Transverse colon (tissue), 4 donors: ENCODE measurements around the gene ATG4B. TPM values are rescaled to one million over a fixed set of nuclear protein-coding genes. Genes with fewer than 3 reads are reported as not detected.

Source experiments
- DNase-seq: peaks from one replicate; pipeline ENCODE4 v3.0.0-alpha.2; 2019
- H3K27ac ChIP-seq, 4 donors: fragments of 200-600 bp; sonication (generic); 2 replicates each; pipeline ENCODE4 v1.5.1; 2016 to 2018; ENCODE audit warnings: inconsistent platforms in 4 of 4
- H3K27me3 ChIP-seq: fragments of 200-600 bp; sonication (generic); 2 replicates; pipeline ENCODE4 v1.5.1; 2017; ENCODE audit warnings: inconsistent platforms
- H3K36me3 ChIP-seq, 4 donors: fragments of 200-600 bp; sonication (generic); 2 replicates each; pipeline ENCODE4 v1.5.1; 2017 to 2019; ENCODE audit warnings: inconsistent platforms in 4 of 4
- H3K4me1 ChIP-seq, 4 donors: fragments of 200-600 bp; sonication (generic); 2 replicates each; pipeline ENCODE4 v1.5.1; 2017 to 2020; ENCODE audit warnings: inconsistent platforms in 4 of 4
- H3K4me3 ChIP-seq, 4 donors: fragments of 200-600 bp; sonication (generic); 1 replicate in 1 of 4; 2 replicates in 3 of 4; pipeline versions ENCODE4 v1.5.1 to v1.6.1; 2017 to 2019; ENCODE audit warnings: inconsistent platforms in 4 of 4
- H3K9me3 ChIP-seq, 2 donors: fragments of 200-600 bp; sonication (generic); 2 replicates each; pipeline ENCODE4 v1.5.1; 2017 to 2019; ENCODE audit warnings: inconsistent platforms in 2 of 2
- EP300 ChIP-seq: sonication (generic); formaldehyde crosslinking; IDR thresholded peaks from one replicate; pipeline ENCODE4 v1.6.1; 2017; ENCODE audit warnings: antibody characterized with exemption, low read depth
- POLR2A ChIP-seq: fragments of 450-650 bp; IDR thresholded peaks from one replicate; pipeline ENCODE4 v1.6.1; 2016; ENCODE audit warnings: antibody characterized with exemption, mild to moderate bottlenecking, moderate library complexity
- POLR2AphosphoS5 ChIP-seq, 3 donors: sonication (generic); formaldehyde crosslinking; IDR thresholded peaks; one replicate each; pipeline ENCODE4 v1.6.1; 2016; ENCODE audit warnings: antibody characterized with exemption in 3 of 3
- whole genome bisulfite sequencing, 2 donors: methylation state at CpG; one replicate each; pipeline ENCODE4 v1.1.5; 2018; ENCODE audit warnings: low coverage in 1 of 2; 5-methylcytosine and 5-hydroxymethylcytosine counted together
- in situ Hi-C, 4 donors: fragments of 200-750 bp; cut with MboI; loops; one replicate each; pipeline versions ENCODE4 v1.15.0 to v1.15.1; 2017; ENCODE audit warnings: low sequenced_read_pairs in 3 of 4, low pct_ligation_motif_present in 1 of 4, low pct_unique_long_range_greater_than_20kb in 1 of 4
- intact Hi-C: fragments of 100-400 bp; cut with DNase I; formaldehyde crosslinking; loops from one replicate; pipeline ENCODE4 v1.15.1; 2023; ENCODE audit warnings: low total_unique reads
- total RNA-seq, 4 donors: library from RNA; depleted of rRNA; stranded (reverse); fragments of >200 nt; gene quantifications; one replicate each; pipeline ENCODE4 v1.1.0, GENCODE V29; 2016
- TF ChIP-seq, protein P1 (sequence below), 5 experiments: fragments of 200-600 bp in 3 of 5; fragments of 450-650 bp in 2 of 5; sonication (generic) in 3 of 5; IDR thresholded peaks; 1 replicate in 2 of 5; 2 replicates in 3 of 5; pipeline ENCODE4 v1.5.1; 2016 to 2017; ENCODE audit warnings: antibody characterized with exemption in 5 of 5, inconsistent platforms in 3 of 5, mild to moderate bottlenecking in 2 of 5, moderate library complexity in 1 of 5

The ATG4B gene
- total RNA-seq, 4 donors from 2014 or later = 62.9 to 400 (median 137) TPM

DNA sequence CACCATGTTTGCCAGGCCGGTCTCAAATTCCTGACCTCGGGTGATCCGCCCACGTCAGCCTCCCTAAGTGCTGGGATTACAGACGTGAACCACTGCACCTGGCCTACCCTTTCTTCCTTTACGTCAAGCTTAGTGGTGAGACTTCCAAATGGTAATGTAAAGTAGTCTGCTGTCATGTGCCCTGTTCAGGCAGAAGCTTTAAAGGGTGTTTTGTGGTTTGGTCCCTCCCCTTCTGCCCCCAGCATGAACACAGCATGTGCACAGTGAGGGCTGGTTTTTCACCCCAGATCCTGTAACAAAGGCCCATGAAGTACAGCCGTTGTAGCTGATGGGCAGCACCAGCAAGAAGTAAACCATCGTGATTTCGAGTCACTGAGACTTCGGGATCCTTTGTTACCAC is 51.8 kb downstream of the ATG4B start:
- TF ChIP-seq POLR2A (no peak), POLR2AphosphoS5 (IDR thresholded peaks at IDR 0.05) (no peak), EP300 (no peak)
- TF ChIP-seq, protein P1, sequence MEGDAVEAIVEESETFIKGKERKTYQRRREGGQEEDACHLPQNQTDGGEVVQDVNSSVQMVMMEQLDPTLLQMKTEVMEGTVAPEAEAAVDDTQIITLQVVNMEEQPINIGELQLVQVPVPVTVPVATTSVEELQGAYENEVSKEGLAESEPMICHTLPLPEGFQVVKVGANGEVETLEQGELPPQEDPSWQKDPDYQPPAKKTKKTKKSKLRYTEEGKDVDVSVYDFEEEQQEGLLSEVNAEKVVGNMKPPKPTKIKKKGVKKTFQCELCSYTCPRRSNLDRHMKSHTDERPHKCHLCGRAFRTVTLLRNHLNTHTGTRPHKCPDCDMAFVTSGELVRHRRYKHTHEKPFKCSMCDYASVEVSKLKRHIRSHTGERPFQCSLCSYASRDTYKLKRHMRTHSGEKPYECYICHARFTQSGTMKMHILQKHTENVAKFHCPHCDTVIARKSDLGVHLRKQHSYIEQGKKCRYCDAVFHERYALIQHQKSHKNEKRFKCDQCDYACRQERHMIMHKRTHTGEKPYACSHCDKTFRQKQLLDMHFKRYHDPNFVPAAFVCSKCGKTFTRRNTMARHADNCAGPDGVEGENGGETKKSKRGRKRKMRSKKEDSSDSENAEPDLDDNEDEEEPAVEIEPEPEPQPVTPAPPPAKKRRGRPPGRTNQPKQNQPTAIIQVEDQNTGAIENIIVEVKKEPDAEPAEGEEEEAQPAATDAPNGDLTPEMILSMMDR (IDR thresholded peaks at IDR 0.05) = no peak
- Histone ChIP-seq H3K27ac (no peak overlapping the region), H3K4me3 (no peak overlapping the region), H3K9me3 (no peaks in the 10 kb centered on the region), H3K27me3 (no peaks in the 10 kb centered on the region), H3K4me1 (peaks cover 13 to 36% (median 20%) of the 10 kb centered on the region in 4 donors), H3K36me3 (peaks cover 0 to 4% (median 0%) of the 10 kb centered on the region in 4 donors)
- in situ Hi-C loops = no loop called here
- WGBS, 2 donors = 83 to 97% methylated on average over 4 to 10 of the region's 10 CpGs
- DNase-seq = no peak
- intact Hi-C loops = no loop called here

DNA sequence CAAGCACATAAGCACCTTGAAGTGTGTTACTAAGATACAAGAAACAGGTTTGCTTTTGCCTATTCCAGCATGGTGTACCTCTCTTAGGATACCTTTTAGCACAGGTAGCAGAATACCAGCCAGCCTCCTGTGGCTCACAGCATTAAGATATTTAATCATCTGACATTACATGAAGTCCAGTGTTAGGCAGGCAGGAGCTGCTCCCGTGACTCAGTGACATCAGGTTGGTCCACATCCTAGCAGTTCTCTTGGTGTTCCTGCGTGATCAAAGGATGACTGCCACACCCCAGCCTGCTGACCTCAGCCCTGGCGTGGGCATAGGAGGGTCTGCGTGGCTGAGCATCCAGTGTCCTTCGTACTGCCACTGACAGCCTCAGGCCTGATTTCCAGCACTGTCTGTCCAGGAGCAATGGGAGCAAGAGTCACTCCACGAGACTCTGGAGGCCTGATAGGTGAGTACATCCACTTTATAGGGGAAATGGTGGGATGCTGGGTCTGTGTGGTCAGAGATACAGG is 52.8 kb downstream of the ATG4B start:
- DNase-seq = no peak
- H3K27me3 ChIP-seq = no peaks in the 10 kb centered on the region
- intact Hi-C loops = no loop called here
- no peaks in the 10 kb centered on the region for H3K9me3 ChIP-seq
- no peak overlapping the region for H3K4me3 ChIP-seq
- WGBS, 2 donors = 60 to 92% methylated on average over 1 to 6 of the region's 6 CpGs
- H3K27ac ChIP-seq = no peak overlapping the region
- peaks cover 0 to 4% (median 0%) of the 10 kb centered on the region in 4 donors for H3K36me3 ChIP-seq
- H3K4me1 ChIP-seq = peaks cover 13 to 31% (median 20%) of the 10 kb centered on the region in 4 donors
- TF ChIP-seq POLR2AphosphoS5 (IDR thresholded peaks at IDR 0.05) (no peak), POLR2A (no peak), EP300 (no peak)
- TF ChIP-seq, protein P1 (IDR thresholded peaks at IDR 0.05) = no peak
- in situ Hi-C loops = no loop called here

- no peak overlapping the region for H3K4me3 ChIP-seq
- peaks cover 0 to 4% (median 0%) of the 10 kb centered on the region in 4 donors for H3K36me3 ChIP-seq
- no peak for DNase-seq
- in situ Hi-C loops = no loop called here
- TF ChIP-seq, protein P1 (IDR thresholded peaks at IDR 0.05) = no peak
- TF ChIP-seq POLR2AphosphoS5 (IDR thresholded peaks at IDR 0.05) (no peak), EP300 (no peak), POLR2A (no peak)
- H3K9me3 ChIP-seq = no peaks in the 10 kb centered on the region
- no peak overlapping the region for H3K27ac ChIP-seq
- no peaks in the 10 kb centered on the region for H3K27me3 ChIP-seq
- intact Hi-C loops = no loop called here
- 93 to 95% methylated on average over 6 of the region's 6 CpGs for WGBS, 2 donors
- peaks cover 6 to 21% (median 16%) of the 10 kb centered on the region in 4 donors for H3K4me1 ChIP-seq
Observed at GRCh38 chr2:241692448-241692847, 55.0 kb downstream of the ATG4B start.

DNA sequence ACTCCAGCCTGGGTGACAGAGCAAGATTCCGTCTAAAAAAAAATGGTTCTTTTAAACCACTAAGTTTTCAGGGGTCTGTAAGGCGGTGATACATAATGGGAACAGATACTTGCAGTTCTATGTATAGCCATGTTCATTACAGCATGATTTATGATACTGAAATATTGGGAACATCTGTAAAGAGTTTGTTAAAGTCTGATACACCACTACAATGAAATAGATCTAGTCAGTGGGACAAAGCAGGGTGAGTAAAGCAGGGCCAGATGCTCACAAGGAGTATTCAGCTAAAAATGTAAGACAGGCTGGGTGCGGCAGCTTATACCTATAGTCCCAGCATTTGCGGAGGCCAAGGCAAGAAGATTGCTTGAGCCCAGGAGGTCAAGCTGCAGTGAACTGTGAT is 58.2 kb downstream of the ATG4B start:
- Histone ChIP-seq H3K27me3 (no peaks in the 10 kb centered on the region), H3K27ac (no peak overlapping the region), H3K9me3 (no peaks in the 10 kb centered on the region), H3K4me1 (peaks cover 0 to 4% (median 1%) of the 10 kb centered on the region in 4 donors), H3K36me3 (peaks cover 0 to 4% (median 0%) of the 10 kb centered on the region in 4 donors), H3K4me3 (no peak overlapping the region)
- TF ChIP-seq, protein P1 (IDR thresholded peaks at IDR 0.05) = no peak
- TF ChIP-seq POLR2AphosphoS5 (IDR thresholded peaks at IDR 0.05) = no peak
- TF ChIP-seq EP300 = no peak
- no peak for TF ChIP-seq POLR2A
- in situ Hi-C loops (no loop called here), intact Hi-C loops (no loop called here)
- WGBS, 2 donors = 95 to 100% methylated on average over 2 to 4 of the region's 4 CpGs
- no peak for DNase-seq
